Stimulated activated naive CD8-positive, alpha-beta T cell treated with anti-CD3 and anti-CD28 coated beads, Interleukin-15, Interleukin-2, amounts not matched to agents 100 ng/mL and 50 ng/mL, for 24 hours (primary cell): Measurements from ENCODE around the gene OCA2.

Experiments used
- H3K27ac Mint-ChIP-seq: one replicate; pipeline ENCODE4 v1.8.0; 2021; ENCODE audit warnings: mild to moderate bottlenecking, mixed read lengths
- H3K27me3 Mint-ChIP-seq: one replicate; pipeline ENCODE4 v1.8.0; 2021; ENCODE audit warnings: mixed read lengths
- H3K36me3 Mint-ChIP-seq: one replicate; pipeline ENCODE4 v1.8.0; 2021; ENCODE audit warnings: low read depth, mixed read lengths
- H3K4me1 Mint-ChIP-seq: one replicate; pipeline ENCODE4 v1.8.0; 2021; ENCODE audit warnings: low read depth, mixed read lengths
- H3K4me3 Mint-ChIP-seq: one replicate; pipeline ENCODE4 v1.8.0; 2021; ENCODE audit warnings: mild to moderate bottlenecking, mixed read lengths
- H3K9me3 Mint-ChIP-seq: one replicate; pipeline ENCODE4 v1.8.0; 2021; ENCODE audit warnings: mixed read lengths

The OCA2 gene

GRCh38 chr15:28084547-28084946 is 14.6 kb downstream of the OCA2 start:
- no peak overlapping the region for H3K27ac Mint-ChIP-seq
- H3K27me3 Mint-ChIP-seq: peaks cover 23% of the 10 kb centered on the region
- no peaks in the 10 kb centered on the region for H3K4me1 Mint-ChIP-seq
- no peaks in the 10 kb centered on the region for H3K36me3 Mint-ChIP-seq
- H3K4me3 Mint-ChIP-seq: no peak overlapping the region
- peaks cover 12% of the 10 kb centered on the region for H3K9me3 Mint-ChIP-seq

GRCh38 chr15:28082891-28083684 is 16.0 kb downstream of the OCA2 start:
- H3K27ac Mint-ChIP-seq: no peak overlapping the region
- peaks cover 16% of the 10 kb centered on the region for H3K27me3 Mint-ChIP-seq
- H3K4me1 Mint-ChIP-seq: no peaks in the 10 kb centered on the region
- no peaks in the 10 kb centered on the region for H3K36me3 Mint-ChIP-seq
- no peak overlapping the region for H3K4me3 Mint-ChIP-seq
- peaks cover 2% of the 10 kb centered on the region for H3K9me3 Mint-ChIP-seq

- no peaks in the 10 kb centered on the region for H3K4me1 Mint-ChIP-seq
- no peaks in the 10 kb centered on the region for H3K9me3 Mint-ChIP-seq
- H3K27me3 Mint-ChIP-seq: peaks cover 9% of the 10 kb centered on the region
- no peaks in the 10 kb centered on the region for H3K36me3 Mint-ChIP-seq
- H3K4me3 Mint-ChIP-seq: no peak overlapping the region
- no peak overlapping the region for H3K27ac Mint-ChIP-seq
Observed at GRCh38 chr15:28081594-28081993, 17.5 kb downstream of the OCA2 start.

DNA sequence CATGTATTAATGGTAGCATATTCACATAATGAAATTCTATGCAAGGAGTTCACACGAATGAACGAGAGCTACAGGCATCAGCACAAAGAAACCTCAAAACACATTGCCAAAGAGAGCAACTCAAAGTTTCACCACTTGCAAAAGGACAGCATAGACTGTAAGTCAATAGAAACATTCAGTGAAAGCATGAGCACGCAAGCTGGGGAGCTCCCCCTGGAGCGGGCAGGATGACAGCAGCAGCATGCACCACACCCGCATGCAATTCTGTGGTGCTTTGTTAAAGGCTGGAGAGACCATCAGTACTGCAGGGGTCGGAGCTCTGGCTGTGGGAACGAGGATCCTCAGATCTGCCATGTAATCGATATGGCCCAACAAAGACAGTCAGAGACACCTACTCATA is 18.7 kb downstream of the OCA2 start:
- Mint-ChIP-seq H3K9me3 (no peaks in the 10 kb centered on the region), H3K27me3 (peaks cover 9% of the 10 kb centered on the region), H3K36me3 (no peaks in the 10 kb centered on the region), H3K27ac (no peak overlapping the region), H3K4me3 (no peak overlapping the region), H3K4me1 (no peaks in the 10 kb centered on the region)

- no peak overlapping the region for H3K27ac Mint-ChIP-seq
Observed at GRCh38 chr15:28079313-28079969, 19.7 kb downstream of the OCA2 start.

DNA sequence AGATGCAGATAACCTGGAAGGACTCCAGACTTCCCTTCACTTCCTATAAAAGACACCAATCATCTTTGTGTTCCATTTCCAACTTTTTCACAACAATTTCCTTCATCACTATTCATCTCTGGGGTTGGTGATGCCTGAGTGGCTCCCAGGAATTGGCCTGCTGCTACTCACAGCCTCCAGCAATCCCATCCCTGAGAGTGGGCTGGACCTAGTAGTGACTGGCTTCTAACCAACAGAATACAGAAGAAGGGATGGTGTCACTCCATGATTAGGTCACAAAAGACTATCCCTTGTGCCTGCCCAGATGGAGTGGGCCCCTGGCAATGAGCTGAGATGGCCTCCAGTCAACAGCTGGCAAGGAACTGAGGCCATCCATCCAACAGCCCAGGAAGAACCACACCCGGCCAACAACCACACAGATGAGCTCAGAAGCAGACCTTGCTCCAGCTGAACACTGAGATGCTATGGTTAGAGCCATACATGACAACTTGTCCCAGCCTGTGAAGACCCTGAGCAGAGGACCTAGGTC is 20.9 kb downstream of the OCA2 start:
- Mint-ChIP-seq H3K4me1 (no peaks in the 10 kb centered on the region), H3K4me3 (no peak overlapping the region)

More at GRCh38 chr15:28079313-28079969, 19.7 kb downstream of the OCA2 start:
- no peak overlapping the region for H3K4me3 Mint-ChIP-seq
- peaks cover 9% of the 10 kb centered on the region for H3K27me3 Mint-ChIP-seq
- no peaks in the 10 kb centered on the region for H3K36me3 Mint-ChIP-seq
- no peaks in the 10 kb centered on the region for H3K9me3 Mint-ChIP-seq
- H3K4me1 Mint-ChIP-seq: no peaks in the 10 kb centered on the region

GRCh38 chr15:28075573-28075972 is 23.5 kb downstream of the OCA2 start:
- H3K9me3 Mint-ChIP-seq: no peaks in the 10 kb centered on the region
- peaks cover 22% of the 10 kb centered on the region for H3K27me3 Mint-ChIP-seq
- no peak overlapping the region for H3K4me3 Mint-ChIP-seq

More for the DNA sequence above, 20.9 kb downstream of the OCA2 start:
- Mint-ChIP-seq H3K27ac (no peak overlapping the region), H3K27me3 (peaks cover 13% of the 10 kb centered on the region), H3K36me3 (no peaks in the 10 kb centered on the region), H3K9me3 (no peaks in the 10 kb centered on the region)

DNA sequence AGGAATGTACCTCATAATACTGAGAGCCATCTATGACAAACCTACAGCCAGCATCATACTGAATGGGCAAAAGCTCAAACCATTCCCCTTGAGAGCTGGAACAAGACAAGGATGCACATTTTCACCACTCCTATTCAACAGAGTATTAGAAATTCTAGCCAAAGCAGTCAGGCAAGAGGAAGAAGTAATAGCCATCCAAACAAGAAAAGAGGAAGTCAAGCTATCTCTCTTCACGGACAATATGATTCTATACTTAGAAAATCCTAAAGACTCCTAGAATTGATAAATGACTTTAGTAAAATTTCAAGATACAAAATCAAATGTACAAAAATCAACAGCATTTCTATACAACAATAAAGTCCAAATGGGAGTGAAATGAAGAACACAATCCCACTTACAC is 30.2 kb downstream of the OCA2 start:
- peaks cover 10% of the 10 kb centered on the region for H3K9me3 Mint-ChIP-seq
- H3K4me3 Mint-ChIP-seq: no peak overlapping the region
- no peaks in the 10 kb centered on the region for H3K36me3 Mint-ChIP-seq
- H3K27ac Mint-ChIP-seq: no peak overlapping the region
- H3K27me3 Mint-ChIP-seq: peaks cover 50% of the 10 kb centered on the region
- H3K4me1 Mint-ChIP-seq: no peaks in the 10 kb centered on the region

More at GRCh38 chr15:28075573-28075972, 23.5 kb downstream of the OCA2 start:
- Mint-ChIP-seq H3K27ac (no peak overlapping the region), H3K36me3 (no peaks in the 10 kb centered on the region), H3K4me1 (no peaks in the 10 kb centered on the region)

- no peaks in the 10 kb centered on the region for H3K36me3 Mint-ChIP-seq
Observed at GRCh38 chr15:28066231-28066630, 32.9 kb downstream of the OCA2 start.

DNA sequence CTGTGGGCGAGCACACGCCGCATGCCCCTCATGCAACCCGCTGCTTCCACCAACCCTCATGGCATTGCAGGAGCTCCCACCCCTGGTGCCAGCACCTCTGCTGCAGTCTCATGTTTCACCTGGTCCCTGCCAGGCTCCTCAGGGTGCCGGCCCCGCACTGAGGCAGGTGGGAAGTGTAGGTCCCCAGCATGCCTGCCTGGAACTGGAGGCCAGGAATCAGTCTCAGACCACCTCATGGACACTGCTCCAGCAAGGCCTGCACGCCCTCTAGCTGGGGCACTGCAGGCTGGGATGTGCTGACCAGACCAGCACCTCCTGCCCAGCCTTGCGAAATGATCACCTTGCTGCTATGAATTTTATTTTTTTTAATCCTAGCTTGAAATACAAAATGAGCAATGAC is 39.1 kb downstream of the OCA2 start:
- H3K27me3 Mint-ChIP-seq: peaks cover 6% of the 10 kb centered on the region
- H3K36me3 Mint-ChIP-seq: no peaks in the 10 kb centered on the region
- H3K4me3 Mint-ChIP-seq: no peak overlapping the region
- peaks cover 7% of the 10 kb centered on the region for H3K9me3 Mint-ChIP-seq
- H3K4me1 Mint-ChIP-seq: no peaks in the 10 kb centered on the region
- H3K27ac Mint-ChIP-seq: no peak overlapping the region

More at GRCh38 chr15:28066231-28066630, 32.9 kb downstream of the OCA2 start:
- no peak overlapping the region for H3K4me3 Mint-ChIP-seq
- H3K9me3 Mint-ChIP-seq: peaks cover 12% of the 10 kb centered on the region
- H3K27me3 Mint-ChIP-seq: peaks cover 37% of the 10 kb centered on the region
- H3K27ac Mint-ChIP-seq: no peak overlapping the region
- no peaks in the 10 kb centered on the region for H3K4me1 Mint-ChIP-seq

DNA sequence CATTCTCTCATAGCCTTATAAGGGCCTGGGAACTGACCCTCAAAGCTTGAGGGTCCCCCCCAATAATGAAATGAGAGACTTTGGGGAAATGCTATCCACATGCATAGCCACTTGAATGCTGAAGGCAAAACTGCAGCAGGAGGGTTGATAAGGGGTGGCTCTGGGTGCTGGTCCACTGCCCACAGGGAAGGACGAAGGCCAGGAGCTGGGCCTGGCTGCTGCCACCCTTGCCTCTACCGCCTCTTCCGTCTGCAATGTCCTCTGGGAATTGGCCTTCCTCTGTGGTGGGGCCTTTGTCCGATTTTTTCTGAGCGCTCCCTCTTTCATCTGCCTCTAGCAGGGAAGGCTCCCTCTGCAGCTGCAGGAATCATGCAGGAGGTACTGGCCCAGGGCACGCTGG is 41.0 kb downstream of the OCA2 start:
- H3K9me3 Mint-ChIP-seq: no peaks in the 10 kb centered on the region

GRCh38 chr15:28051955-28052633 is 47.0 kb downstream of the OCA2 start:
- Mint-ChIP-seq H3K4me3 (no peak overlapping the region), H3K4me1 (no peaks in the 10 kb centered on the region)

More for the DNA sequence above, 41.0 kb downstream of the OCA2 start:
- peaks cover 6% of the 10 kb centered on the region for H3K27me3 Mint-ChIP-seq
- no peaks in the 10 kb centered on the region for H3K36me3 Mint-ChIP-seq
- no peak overlapping the region for H3K27ac Mint-ChIP-seq
- no peaks in the 10 kb centered on the region for H3K4me1 Mint-ChIP-seq
- no peak overlapping the region for H3K4me3 Mint-ChIP-seq

DNA sequence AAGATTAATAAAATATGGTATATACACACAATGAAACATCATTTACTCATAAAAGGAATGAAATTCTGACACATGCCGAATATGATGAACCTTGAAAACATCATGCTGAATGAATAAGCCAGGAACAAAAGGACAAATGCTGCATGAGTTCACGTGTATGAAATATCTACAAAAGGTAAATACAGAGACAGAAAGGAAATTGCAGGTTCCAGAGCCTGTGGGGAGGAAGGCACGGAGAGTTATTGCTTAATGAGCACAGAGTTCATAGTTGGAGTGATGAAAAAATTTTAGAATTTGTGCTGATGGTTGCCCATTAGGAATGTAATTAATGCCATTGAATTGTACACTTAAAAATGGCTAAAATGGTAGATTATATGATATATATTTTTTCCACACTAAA is 49.5 kb downstream of the OCA2 start:
- H3K36me3 Mint-ChIP-seq: no peaks in the 10 kb centered on the region
- no peaks in the 10 kb centered on the region for H3K4me1 Mint-ChIP-seq
- no peak overlapping the region for H3K4me3 Mint-ChIP-seq
- H3K27me3 Mint-ChIP-seq: peaks cover 15% of the 10 kb centered on the region
- no peak overlapping the region for H3K27ac Mint-ChIP-seq
- peaks cover 7% of the 10 kb centered on the region for H3K9me3 Mint-ChIP-seq

More at GRCh38 chr15:28051955-28052633, 47.0 kb downstream of the OCA2 start:
- no peaks in the 10 kb centered on the region for H3K36me3 Mint-ChIP-seq
- H3K9me3 Mint-ChIP-seq: peaks cover 4% of the 10 kb centered on the region
- H3K27me3 Mint-ChIP-seq: peaks cover 7% of the 10 kb centered on the region
- H3K27ac Mint-ChIP-seq: no peak overlapping the region

DNA sequence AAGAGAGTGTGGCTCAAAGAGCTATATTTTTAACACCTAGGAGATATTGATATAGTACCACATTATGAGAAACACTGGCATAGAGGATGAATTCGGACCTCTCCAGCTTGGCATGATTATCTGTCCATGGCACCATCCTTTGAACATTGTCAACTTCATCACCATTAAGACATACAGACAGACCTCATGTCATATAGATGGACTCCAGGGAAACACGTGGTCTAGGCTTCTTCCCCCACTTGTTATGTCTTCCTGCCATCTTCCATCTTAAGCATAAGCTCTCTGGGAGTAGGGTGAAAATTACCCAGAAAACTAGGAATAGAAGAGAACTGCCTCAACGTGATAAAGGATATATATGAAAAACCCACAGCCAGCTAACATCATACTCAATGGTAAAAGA is 51.8 kb downstream of the OCA2 start:
- H3K9me3 Mint-ChIP-seq: peaks cover 7% of the 10 kb centered on the region
- H3K4me3 Mint-ChIP-seq: no peak overlapping the region
- peaks cover 15% of the 10 kb centered on the region for H3K27me3 Mint-ChIP-seq
- no peaks in the 10 kb centered on the region for H3K4me1 Mint-ChIP-seq
- H3K27ac Mint-ChIP-seq: no peak overlapping the region
- no peaks in the 10 kb centered on the region for H3K36me3 Mint-ChIP-seq
